Esophagus squamous epithelium (tissue), 4 donors: Measurements from ENCODE around the gene GNAT2.

ENCODE experiments used
- CTCF ChIP-seq, 6 experiments: fragments of 450-650 bp in 4 of 6; fragments of 200-600 bp in 2 of 6; sonication (generic) in 2 of 6; IDR thresholded peaks; one replicate each; pipeline ENCODE4 v1.5.1; 2016 to 2019; ENCODE audit warnings: antibody characterized with exemption in 6 of 6, mild to moderate bottlenecking in 4 of 6, moderate library complexity in 4 of 6
- POLR2A ChIP-seq, 4 donors: fragments of 450-650 bp; IDR thresholded peaks; one replicate each; pipeline ENCODE4 v1.6.1; 2017; ENCODE audit warnings: antibody characterized with exemption in 4 of 4, mild to moderate bottlenecking in 4 of 4, moderate library complexity in 3 of 4

GRCh38 chr1:109658533-109659042 lies 39.2 kb upstream of the GNAT2 start:
- TF ChIP-seq CTCF (IDR thresholded peaks at IDR 0.05) (no peak), POLR2A (IDR thresholded peaks at IDR 0.05) (no peak)
